ENCODE measurements around the gene IL17D.
"Not testable (repeated sequence)": the region's sequence is repeated elsewhere in the genome, so short reads cannot be mapped to it uniquely, and the experiment has no call there.

The IL17D gene

DNA sequence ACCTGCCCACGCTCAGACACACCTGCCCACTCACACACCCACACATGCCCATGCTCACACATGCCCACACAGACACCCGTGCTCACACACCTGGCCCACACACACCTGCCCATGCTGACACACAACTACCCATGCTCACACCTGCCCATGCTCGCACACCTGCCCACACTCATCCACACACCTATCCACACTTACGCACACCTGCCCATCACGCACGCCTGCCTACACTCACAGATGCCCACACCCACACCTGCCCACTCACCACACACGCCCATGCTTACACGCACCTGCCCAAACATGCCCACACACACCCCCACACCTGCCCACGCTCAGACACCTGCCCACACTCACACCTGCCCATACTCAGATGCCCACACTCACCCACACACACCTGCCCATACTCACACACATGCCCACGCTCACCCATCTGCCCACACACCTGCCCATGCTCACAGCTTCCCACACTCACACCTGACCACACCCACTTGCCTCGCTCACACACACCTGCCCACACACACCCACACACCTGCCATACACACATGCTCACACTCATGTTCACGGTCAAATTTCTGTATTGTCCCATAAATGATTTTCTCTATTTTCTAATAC, 15.6 kb downstream of the IL17D start:
- DNase-seq (ENCODE audit: low read depth in 3 of 3, low spot score in 1 of 3), result no peak

DNA sequence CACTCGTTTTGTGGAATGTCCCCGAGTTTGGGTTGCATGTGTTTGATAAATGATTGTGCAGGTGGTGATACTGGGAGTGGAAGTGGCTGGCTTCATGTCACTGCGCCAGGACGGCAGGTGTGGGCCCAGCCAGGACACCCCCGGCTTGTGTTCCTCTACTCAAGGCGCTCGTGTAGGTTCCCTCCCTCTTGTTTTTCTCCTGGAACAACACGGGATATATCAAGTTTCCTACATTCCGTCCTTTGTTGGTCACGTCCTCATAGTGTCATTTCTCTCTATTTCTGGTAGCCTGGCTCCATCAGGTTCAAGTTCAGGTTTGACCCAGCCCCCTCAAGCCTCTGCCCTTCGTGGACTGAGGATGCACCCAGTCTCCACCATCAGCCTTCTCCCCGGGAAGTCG, 16.3 kb downstream of the IL17D start:
- no peak for DNase-seq (ENCODE audit: low read depth in 3 of 3, low spot score in 1 of 3)

DNA sequence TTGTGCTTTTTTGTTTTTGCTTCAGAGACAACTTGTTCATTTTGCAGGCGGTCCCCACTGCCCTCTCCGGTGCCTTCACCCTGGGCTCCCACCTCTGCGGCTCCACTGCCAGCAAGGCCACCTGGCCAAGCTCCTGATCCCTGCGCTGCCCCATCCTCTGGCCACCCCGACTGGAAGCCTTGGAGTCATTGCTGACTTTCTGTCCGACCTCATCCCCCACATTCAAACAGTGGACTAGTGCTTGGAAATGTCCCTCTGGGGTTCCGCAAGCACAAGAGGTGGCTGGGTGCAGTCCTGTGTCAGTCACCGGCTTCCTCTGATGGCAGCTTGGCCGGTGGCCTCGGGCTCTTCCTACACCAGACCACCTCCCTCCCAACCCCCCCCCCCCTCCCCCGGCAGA, 17.0 kb downstream of the IL17D start:
- DNase-seq (ENCODE audit: low read depth in 3 of 3, low spot score in 1 of 3), result no peak

DNA sequence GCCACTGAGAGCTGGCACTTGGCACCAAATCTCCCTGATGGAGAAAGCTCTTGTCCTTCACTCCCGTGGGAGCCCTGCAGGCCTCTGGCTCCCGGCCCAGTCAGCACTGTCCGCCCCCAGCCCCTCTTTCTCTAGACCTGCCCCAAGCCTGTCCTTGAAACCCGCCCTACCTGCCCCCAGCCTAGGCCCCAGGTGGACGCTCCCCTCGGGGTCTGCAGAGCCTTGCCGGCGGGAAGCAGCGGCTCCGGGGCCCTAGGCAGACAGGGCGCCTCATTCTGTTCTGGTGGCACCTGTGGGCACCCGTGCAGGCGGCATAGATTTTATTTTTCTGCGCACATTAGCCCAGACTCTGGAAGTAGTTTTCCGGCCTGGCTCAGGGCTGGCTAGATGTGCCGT, 17.6 kb downstream of the IL17D start:
- DNase-seq (ENCODE audit: low read depth in 3 of 3, low spot score in 1 of 3), result no peak

DNA sequence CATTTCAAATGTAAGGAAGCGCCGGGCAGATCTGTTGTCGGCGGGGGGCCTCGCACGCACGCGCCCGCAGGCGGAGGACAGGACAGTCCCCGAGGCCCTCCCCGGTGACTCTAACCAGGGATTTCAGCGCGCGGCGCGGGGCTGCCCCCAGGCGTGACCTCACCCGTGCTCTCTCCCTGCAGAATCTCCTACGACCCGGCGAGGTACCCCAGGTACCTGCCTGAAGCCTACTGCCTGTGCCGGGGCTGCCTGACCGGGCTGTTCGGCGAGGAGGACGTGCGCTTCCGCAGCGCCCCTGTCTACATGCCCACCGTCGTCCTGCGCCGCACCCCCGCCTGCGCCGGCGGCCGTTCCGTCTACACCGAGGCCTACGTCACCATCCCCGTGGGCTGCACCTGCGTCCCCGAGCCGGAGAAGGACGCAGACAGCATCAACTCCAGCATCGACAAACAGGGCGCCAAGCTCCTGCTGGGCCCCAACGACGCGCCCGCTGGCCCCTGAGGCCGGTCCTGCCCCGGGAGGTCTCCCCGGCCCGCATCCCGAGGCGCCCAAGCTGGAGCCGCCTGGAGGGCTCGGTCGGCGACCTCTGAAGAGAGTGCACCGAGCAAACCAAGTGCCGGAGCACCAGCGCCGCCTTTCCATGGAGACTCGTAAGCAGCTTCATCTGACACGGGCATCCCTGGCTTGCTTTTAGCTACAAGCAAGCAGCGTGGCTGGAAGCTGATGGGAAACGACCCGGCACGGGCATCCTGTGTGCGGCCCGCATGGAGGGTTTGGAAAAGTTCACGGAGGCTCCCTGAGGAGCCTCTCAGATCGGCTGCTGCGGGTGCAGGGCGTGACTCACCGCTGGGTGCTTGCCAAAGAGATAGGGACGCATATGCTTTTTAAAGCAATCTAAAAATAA, 18.2 kb downstream of the IL17D start:
- no peak for DNase-seq (ENCODE audit: low read depth in 3 of 3, low spot score in 1 of 3)

DNA sequence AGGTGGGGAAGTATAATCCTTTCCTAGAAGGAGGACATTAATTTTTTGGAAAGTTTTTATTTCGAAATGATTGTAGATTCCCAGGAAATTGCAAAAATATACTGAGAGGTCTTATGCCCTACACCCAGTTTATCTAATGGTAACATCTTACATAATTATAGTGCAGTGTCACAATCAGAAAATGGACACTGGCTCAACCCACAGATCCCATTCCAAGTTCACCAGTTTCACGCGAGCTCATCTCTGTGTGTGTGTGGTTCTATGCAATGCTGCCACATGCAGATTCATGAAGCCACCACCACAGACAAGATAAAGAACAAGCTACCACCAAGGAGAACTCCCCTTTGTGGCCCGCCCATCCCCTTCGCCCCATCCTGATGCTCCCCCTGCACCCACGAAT, 24.4 kb downstream of the IL17D start:
- DNase-seq (ENCODE audit: low read depth in 3 of 3, low spot score in 1 of 3), result no peak

DNA sequence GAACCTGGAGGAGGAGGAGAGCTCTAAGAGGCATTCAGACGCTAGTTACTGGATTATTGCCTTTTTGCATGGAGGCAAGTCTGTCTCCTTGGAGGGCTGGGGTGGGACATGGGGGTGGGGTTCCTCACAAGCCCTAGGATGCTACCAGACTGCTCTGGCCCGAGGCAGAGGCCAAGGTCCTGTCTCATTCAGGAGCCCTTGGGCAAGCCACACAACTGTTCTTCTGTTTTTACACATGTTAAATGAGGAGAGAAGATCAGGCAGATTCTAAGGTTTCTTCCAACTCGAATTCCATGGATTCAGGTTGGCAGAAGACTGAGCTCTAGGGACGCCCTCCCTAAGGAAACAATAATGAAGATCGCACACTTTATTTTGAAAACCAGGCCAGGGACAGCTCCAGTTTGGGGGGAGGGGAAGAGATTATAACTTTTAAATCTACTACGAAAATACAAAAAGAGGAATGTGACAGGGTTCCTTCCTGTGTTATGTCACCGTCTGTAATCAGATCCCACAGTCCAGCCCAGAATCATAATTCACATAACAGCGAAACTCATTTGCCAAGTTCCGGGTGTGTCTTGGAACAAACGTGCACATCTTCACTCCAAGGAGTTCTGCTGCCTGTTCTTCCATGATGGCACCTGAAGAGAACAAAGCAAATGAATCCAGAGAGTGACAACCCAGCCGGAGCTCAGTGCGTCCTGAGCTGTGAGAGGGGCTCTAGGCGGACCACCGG, 25.2 kb downstream of the IL17D start:
- DNase-seq (ENCODE audit: low read depth in 3 of 3, low spot score in 1 of 3), result no peak

DNA sequence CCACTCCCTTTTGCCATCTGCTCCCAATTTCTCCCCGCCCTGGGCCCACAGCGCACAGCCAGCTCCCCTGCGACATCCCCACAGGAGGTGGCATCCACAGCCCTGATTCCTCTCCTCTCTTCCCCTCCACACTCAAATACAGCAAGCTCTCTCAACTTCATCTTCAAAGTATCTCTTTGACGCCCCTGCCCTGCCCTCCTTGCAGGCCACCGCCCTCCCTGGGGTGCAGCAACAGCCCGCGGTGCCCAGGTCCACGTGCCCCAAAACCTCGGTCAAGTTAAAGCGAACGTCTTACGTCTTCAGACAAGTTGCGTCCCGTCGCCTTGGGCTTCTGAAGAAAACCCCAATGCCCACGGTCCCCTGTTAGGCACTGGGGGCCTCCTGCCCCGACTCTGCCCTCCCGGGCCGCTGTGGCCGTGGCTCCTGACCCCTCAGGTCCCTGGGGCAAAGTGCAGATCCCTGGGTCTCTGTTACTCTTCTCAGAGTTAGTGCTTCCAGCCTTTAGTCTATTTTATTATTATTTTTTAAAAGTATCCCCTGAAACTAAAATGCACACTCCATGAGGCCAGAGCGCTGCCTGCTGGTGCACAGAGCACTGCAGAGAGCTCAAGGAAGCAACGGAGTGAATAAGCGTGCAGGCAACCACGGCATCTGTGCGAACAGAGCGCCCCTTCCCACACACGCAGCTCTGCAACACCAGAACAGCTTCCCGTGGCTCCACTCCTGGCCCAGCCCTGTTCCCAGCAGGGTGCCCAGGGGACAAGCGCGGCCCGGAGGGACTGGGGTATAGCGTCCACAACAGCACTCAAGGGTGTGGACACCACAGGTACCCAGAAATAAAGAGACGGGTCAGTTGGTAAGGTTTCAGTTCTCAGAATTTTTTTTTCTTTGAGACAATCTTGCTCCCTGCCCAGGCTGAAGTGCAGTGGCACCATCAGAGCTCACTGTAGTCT, 26.4 kb downstream of the IL17D start:
- DNase-seq (ENCODE audit: low read depth in 3 of 3, low spot score in 1 of 3), result no peak

DNA sequence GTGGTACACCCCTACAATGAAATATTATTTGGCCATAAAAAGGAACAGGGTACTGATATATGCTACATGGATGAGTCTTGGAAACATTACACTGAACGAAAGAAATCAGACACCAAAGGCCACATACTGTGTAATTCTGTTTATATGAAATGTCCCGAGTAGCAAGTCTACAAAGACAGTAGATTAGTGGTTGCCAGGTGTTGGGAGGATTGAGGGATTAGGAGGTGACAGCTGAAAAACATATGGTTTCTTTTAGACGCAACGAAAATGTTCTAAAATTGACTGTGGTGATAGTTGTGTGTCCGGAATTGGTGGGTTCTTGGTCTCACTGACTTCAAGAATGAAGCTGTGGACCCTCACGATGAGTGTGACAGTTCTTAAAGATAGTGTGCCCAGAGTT, 35.1 kb downstream of the IL17D start:
- DNase-seq (ENCODE audit: low read depth in 3 of 3, low spot score in 1 of 3), result no peak

DNA sequence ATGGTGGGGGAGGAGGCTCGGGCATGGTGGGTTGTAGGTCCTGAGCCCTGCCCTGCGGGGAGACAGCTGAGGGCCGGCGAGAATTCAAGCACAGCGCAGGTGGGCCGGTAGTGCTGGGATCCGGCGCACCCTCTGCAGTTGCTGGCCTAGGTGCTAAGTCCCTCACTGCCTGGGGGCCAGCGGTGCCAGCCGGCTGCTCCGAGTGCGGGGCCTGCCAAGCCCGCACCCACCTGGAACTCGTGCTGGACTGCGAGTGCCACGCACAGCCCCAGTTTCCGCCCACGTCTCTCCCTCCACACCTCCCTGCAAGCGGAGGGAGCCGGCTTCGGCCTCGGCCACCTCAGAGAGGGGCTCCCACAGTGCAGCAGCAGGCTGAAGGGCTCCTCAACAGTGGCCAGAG, 36.5 kb downstream of the IL17D start:
- DNase-seq (ENCODE audit: low read depth in 3 of 3, low spot score in 1 of 3), result no peak

DNA sequence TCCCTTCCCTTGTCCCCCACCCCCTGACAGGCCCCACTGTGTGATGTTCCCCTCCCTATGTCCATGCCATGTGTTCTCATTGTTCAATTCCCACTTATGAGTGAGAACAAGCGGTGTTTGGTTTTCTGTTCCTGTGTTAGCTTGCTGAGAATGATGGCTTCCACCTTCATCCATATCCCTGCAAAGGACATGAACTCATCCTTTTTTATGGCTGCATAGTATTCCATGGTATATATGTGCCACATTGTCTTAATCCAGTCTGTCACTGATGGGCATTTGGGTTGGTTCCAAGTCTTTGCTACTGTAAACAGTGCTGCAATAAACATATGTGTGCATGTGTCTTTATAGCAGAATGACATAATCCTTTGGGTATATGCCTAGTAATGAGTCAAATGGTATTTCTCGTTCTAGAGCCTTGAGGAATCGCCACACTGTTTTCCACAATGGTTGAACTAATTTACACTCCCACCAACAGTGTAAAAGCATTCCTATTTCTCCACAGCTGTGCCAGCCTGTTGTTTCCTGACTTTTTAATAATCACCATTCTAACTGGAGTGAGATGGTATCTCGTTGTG, 40.4 kb downstream of the IL17D start:
- not testable (repeated sequence) for DNase-seq (ENCODE audit: low read depth in 3 of 3, low spot score in 1 of 3)

DNA sequence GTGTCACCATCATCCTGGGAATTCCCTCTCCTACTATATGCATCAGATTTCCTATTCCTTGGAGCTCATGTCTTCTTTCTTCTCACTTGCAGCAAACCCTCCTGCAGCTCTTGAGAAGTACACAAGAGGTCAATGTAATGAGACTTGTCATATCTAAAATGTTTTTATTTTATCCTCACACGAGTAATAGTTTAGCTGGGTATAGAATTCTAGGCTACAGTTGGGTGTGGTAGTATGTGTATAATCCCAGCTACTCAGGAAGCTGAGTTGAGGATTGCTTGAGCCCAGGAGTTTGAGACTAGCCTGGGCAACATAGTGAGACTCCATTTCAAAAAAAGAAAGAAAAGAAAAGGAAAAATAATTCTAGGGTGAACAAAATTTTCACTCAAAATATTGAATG, 45.9 kb downstream of the IL17D start:
- DNase-seq (ENCODE audit: low read depth in 3 of 3, low spot score in 1 of 3), result no peak

DNA sequence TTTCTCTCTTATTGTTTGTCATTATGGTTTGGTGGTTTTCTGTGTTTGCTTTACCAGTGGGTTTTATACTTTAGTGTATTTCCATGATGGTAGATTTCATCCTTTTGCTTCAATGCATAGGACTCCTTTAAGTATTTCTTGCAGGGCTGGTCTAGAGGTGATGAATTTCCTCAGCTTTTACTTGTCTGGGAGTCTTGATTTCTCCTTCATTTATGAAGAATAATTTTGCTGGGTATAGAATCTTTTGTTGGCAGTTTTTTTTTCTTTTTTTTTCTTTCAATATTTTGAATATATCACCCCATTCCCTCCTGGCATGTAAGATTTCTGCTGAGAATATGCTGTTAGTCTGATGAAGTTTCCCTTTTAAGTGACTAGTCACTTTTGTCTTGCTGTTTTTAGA, 50.5 kb downstream of the IL17D start:
- no peak for DNase-seq (ENCODE audit: low read depth in 3 of 3, low spot score in 1 of 3)

DNA sequence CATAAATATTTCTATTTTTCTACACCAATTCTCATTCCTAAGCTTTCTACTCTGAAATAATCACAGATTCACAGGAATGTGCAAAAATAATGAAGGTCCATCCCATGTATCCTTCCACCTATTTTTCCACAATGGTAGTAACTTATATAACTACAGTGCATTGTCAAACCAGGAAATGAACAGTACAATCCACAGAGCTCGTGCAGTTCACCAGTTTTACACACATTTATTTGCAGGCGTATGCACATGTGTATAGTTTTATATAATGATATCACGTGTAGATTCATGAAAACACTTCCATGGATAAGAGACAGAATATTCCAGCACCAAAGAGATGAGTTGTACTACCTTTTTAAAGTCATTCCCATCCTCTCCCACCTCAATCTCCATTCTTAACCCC, 57.4 kb downstream of the IL17D start:
- no peak for DNase-seq (ENCODE audit: low read depth in 3 of 3, low spot score in 1 of 3)

DNA sequence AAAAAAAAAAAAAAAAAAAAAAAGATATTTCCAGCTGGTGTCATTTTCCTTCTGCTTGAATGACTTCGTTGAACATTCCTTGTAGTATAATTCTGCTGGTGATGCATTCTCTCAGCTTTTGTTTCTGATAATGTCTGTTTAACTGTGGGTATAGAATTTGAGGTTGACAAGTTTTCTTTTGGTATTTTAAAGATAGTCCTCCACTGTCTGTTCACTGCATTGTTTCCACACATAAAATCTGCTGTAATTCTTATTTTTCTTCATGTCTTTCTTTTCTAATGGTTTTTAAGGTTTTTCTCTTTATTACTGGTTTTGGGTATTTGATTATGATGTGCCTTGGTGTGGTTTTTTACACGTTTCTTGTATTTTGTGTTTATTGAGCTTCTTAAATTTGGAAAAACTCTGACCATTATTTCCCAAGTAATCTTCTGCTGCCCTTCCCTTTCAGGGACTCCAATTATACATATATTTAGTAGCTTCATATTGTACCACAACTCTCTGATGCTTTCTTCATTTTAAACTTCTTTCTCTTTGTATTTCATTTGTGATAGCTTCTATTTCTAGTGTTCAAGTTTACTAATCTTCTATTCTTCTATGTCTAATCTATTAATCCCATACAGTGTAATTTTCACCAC, 63.9 kb downstream of the IL17D start:
- no peak for DNase-seq (ENCODE audit: low read depth in 3 of 3, low spot score in 1 of 3)

DNA sequence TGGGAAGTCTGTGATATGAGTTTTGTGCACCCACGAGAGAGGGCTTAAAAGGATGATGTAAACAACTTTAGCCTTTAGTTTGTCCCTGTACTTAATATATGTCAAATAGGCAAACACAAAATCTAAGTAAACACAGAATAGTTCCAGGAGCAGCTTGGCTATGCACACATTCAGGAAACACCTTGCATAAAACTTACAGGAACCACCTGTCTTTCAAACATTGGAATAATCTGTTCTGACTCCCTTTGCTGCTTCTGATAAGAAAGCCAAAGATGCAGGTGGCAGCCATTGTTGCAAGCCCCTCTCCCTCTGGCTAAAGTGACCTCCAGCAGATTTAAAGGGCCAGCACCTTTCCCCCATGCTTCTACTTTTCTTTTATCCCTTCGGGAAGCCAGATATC, 65.6 kb downstream of the IL17D start:
- no peak for DNase-seq (ENCODE audit: low read depth in 3 of 3, low spot score in 1 of 3)

DNA sequence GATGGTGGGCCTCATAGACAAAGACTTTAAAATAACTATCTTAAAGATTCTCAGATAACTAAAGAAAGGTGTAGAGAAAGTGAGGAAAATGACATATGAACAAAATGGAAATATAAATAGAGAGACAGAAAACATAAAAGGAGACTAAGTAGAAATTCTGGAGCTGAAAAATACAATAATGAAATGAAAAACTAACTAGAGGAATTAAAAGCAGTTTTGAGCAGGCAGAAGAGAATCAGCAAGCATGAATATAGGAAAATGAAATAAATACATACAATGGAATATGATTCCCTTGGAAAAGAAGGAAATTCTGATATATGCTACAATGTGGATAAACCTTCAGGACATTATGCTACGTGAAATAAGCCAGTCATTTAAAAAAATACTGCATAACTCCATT, 66.3 kb downstream of the IL17D start:
- DNase-seq (ENCODE audit: low read depth in 3 of 3, low spot score in 1 of 3), result no peak
